ENCODE data around the gene PDLIM4.

DNA sequence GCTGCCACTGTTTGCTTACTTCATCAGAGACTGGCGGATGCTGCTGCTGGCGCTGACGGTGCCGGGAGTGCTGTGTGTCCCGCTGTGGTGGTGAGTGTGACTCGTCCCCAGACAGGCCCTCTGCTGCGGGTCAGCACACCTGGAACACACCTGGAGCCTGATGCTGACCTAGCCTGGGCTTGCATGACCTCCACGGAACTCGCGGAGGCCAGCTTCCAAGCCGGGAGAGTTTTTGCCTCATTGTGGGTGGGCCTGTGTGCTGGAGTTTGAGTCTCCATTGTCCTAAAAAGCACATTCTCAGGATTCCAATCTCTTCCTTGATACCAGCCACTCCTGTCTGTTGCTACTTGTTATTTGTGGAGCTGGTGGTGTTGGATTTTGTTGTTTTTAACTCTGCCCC, 64.8 kb downstream of the PDLIM4 start:
- TF ChIP-seq, protein P1, sequence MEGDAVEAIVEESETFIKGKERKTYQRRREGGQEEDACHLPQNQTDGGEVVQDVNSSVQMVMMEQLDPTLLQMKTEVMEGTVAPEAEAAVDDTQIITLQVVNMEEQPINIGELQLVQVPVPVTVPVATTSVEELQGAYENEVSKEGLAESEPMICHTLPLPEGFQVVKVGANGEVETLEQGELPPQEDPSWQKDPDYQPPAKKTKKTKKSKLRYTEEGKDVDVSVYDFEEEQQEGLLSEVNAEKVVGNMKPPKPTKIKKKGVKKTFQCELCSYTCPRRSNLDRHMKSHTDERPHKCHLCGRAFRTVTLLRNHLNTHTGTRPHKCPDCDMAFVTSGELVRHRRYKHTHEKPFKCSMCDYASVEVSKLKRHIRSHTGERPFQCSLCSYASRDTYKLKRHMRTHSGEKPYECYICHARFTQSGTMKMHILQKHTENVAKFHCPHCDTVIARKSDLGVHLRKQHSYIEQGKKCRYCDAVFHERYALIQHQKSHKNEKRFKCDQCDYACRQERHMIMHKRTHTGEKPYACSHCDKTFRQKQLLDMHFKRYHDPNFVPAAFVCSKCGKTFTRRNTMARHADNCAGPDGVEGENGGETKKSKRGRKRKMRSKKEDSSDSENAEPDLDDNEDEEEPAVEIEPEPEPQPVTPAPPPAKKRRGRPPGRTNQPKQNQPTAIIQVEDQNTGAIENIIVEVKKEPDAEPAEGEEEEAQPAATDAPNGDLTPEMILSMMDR (IDR thresholded peaks at IDR 0.05), result no peak
- no peak for TF ChIP-seq POLR2A (IDR thresholded peaks at IDR 0.05)

All from Peyer's patch (tissue), 4 donors.